ENCODE data around the gene ADORA2A. TPM values are rescaled to one million over a fixed set of nuclear protein-coding genes. Genes with fewer than 3 reads are reported as not detected.

ADORA2A gene
- total RNA-seq, 1 experiment from 2014 or later: 7.6 TPM

DNA sequence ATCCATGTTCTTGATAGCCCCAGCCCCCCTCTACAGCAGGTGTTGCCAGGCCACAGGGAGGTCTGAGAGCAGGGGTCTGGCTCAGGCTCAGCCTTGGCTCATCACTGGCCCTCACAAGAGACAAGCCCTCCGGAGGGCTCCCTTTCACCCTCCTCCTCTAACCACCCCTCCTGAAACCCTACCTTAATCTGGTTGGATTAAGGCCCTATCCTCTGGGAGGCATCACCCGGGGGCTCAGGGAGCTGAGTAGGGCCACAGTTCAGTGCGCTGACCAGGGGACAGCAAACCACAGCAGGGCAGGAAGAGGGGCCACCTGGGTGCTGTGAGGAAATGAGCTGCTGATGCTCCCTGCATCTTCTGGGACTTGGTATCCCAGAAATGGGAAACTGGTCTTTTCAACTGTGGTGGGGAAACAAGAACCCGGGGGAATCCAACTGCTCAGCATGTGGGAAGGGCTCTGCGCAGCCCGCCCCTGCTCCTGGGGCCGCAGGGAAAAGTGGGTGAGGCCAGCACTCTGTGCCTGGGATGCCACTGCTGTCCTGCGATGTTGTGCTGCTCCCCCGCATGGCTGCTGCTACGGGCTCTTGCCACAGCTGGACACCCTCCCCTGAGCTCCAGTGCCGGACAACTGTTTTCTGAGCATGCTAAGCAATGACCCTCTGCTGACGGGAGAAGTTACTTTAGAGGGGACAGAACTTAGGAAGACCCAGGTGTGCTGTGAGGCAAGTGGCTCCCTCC, 17.5 kb downstream of the ADORA2A start (continued):
- TF ChIP-seq, protein P1, sequence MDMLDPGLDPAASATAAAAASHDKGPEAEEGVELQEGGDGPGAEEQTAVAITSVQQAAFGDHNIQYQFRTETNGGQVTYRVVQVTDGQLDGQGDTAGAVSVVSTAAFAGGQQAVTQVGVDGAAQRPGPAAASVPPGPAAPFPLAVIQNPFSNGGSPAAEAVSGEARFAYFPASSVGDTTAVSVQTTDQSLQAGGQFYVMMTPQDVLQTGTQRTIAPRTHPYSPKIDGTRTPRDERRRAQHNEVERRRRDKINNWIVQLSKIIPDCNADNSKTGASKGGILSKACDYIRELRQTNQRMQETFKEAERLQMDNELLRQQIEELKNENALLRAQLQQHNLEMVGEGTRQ (CRISPR knock-in tag; IDR thresholded peaks at IDR 0.05): no peak
- TF ChIP-seq, protein P2, sequence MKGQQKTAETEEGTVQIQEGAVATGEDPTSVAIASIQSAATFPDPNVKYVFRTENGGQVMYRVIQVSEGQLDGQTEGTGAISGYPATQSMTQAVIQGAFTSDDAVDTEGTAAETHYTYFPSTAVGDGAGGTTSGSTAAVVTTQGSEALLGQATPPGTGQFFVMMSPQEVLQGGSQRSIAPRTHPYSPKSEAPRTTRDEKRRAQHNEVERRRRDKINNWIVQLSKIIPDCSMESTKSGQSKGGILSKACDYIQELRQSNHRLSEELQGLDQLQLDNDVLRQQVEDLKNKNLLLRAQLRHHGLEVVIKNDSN (CRISPR knock-in tag; IDR thresholded peaks at IDR 0.05): no peak
- TF ChIP-seq, protein P3, sequence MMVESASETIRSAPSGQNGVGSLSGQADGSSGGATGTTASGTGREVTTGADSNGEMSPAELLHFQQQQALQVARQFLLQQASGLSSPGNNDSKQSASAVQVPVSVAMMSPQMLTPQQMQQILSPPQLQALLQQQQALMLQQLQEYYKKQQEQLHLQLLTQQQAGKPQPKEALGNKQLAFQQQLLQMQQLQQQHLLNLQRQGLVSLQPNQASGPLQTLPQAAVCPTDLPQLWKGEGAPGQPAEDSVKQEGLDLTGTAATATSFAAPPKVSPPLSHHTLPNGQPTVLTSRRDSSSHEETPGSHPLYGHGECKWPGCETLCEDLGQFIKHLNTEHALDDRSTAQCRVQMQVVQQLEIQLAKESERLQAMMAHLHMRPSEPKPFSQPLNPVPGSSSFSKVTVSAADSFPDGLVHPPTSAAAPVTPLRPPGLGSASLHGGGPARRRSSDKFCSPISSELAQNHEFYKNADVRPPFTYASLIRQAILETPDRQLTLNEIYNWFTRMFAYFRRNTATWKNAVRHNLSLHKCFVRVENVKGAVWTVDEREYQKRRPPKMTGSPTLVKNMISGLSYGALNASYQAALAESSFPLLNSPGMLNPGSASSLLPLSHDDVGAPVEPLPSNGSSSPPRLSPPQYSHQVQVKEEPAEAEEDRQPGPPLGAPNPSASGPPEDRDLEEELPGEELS (CRISPR knock-in tag; IDR thresholded peaks at IDR 0.05): no peak

DNA sequence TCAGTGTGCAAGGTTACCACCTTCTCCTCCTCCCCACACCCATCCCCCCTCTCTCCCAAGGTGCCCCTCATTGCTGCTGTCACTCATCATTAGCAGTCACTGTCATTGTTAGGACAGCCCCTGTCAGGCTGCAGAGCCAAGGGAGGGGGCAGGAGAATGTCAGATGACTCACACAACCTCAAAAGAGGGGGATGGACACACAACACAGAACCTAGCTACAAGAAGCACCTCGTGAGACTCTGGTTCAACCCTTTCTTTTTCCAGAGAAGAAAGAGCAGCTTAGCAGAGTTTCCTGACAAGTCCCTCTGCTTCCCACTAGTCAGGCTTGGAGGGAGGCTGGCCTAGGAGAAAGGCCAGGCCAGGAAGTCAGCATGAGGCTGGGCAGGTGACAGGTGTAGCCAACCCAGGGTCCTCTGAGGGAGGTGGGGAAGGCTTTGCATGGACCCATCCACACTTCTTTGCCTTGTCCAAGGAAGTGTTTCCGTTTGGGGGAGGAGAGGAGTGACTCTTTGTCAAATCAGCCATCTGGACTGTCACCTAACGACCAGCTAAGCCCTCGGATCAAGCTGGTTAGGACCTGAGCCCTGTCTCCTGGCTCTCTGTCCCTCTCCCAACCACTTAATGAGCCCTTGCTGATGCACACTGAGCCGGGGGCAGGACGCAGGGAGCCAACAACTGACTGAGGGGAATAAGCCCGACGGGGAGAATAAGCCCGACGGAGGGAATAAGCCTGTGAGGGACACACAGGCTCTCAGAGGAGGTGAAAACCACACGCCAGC, 18.3 kb downstream of the ADORA2A start:
- CTCF ChIA-PET: interaction anchor here (0.7 to 2.0 kb wide), 5 partner anchors 22 to 76 kb away, joined by 3 to 13 read pairs (median 3); no protein-coding TSS in a partner anchor
- POLR2A ChIA-PET: interaction anchor here (0.9 kb wide), 1 partner anchor 24 kb away, joined by 4 read pairs; no protein-coding TSS in a partner anchor
- Mint-ChIP-seq H3K4me3 (no peak overlapping the region), H3K36me3 (no peaks in the 10 kb centered on the region; the same call in 1 of the 2 replicates), H3K4me1 (peaks cover 12% of the 10 kb centered on the region), H3K9me3 (no peaks in the 10 kb centered on the region), H3K27me3 (ENCODE audit: low read depth) (no peaks in the 10 kb centered on the region), H3K27ac (no peak overlapping the region)
- DNase-seq (ENCODE audit: low spot score) (no peak), ATAC-seq (peak; percentile 25; the same call in 1 of the 2 replicates)
- no peak for TF ChIP-seq ZNF263 (CRISPR knock-in tag; IDR thresholded peaks at IDR 0.05; ENCODE audit: low read depth)
- TF ChIP-seq SMAD4 (CRISPR knock-in tag; IDR thresholded peaks at IDR 0.05): no peak
- TF ChIP-seq TCF7 (CRISPR knock-in tag; IDR thresholded peaks at IDR 0.05; ENCODE audit: low read depth): no peak
- TF ChIP-seq NFATC4 (CRISPR knock-in tag; IDR thresholded peaks at IDR 0.05): no peak
- no peak for TF ChIP-seq RORB (CRISPR knock-in tag; IDR thresholded peaks at IDR 0.05)
- TF ChIP-seq, protein P4, sequence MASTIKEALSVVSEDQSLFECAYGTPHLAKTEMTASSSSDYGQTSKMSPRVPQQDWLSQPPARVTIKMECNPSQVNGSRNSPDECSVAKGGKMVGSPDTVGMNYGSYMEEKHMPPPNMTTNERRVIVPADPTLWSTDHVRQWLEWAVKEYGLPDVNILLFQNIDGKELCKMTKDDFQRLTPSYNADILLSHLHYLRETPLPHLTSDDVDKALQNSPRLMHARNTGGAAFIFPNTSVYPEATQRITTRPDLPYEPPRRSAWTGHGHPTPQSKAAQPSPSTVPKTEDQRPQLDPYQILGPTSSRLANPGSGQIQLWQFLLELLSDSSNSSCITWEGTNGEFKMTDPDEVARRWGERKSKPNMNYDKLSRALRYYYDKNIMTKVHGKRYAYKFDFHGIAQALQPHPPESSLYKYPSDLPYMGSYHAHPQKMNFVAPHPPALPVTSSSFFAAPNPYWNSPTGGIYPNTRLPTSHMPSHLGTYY (CRISPR knock-in tag; IDR thresholded peaks at IDR 0.05): no peak
- TF ChIP-seq ELF4 (CRISPR knock-in tag; IDR thresholded peaks at IDR 0.05; ENCODE audit: low read depth): no peak
- TF ChIP-seq, protein P3 (CRISPR knock-in tag; IDR thresholded peaks at IDR 0.05): no peak
- no peak for TF ChIP-seq SOX15 (CRISPR knock-in tag; IDR thresholded peaks at IDR 0.05)
- TF ChIP-seq, protein P5, sequence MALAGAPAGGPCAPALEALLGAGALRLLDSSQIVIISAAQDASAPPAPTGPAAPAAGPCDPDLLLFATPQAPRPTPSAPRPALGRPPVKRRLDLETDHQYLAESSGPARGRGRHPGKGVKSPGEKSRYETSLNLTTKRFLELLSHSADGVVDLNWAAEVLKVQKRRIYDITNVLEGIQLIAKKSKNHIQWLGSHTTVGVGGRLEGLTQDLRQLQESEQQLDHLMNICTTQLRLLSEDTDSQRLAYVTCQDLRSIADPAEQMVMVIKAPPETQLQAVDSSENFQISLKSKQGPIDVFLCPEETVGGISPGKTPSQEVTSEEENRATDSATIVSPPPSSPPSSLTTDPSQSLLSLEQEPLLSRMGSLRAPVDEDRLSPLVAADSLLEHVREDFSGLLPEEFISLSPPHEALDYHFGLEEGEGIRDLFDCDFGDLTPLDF (CRISPR knock-in tag; IDR thresholded peaks at IDR 0.05): no peak
- TF ChIP-seq, protein P6, sequence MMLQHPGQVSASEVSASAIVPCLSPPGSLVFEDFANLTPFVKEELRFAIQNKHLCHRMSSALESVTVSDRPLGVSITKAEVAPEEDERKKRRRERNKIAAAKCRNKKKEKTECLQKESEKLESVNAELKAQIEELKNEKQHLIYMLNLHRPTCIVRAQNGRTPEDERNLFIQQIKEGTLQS (CRISPR knock-in tag; conservative IDR thresholded peaks at IDR 0.05): no peak
- no peak for TF ChIP-seq GTF2I (CRISPR knock-in tag; conservative IDR thresholded peaks at IDR 0.05)
- TF ChIP-seq, protein P7, sequence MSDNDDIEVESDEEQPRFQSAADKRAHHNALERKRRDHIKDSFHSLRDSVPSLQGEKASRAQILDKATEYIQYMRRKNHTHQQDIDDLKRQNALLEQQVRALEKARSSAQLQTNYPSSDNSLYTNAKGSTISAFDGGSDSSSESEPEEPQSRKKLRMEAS (CRISPR knock-in tag; IDR thresholded peaks at IDR 0.05): no peak

Measured in WTC11 (cell line).